Activated CD8-positive, alpha-beta memory T cell treated with anti-CD3 and anti-CD28 coated beads for 36 hours (primary cell): Measurements from ENCODE around the gene CCDC110. TPM values are rescaled to one million over a fixed set of nuclear protein-coding genes. Genes with fewer than 3 reads are reported as not detected.

ENCODE experiments used
- CTCF ChIA-PET: fragments of 350-600 bp; sonication (Branson Sonifier 250); formaldehyde crosslinking; loops from one replicate; lab custom pipeline; 2021; ENCODE audit warnings: antibody characterized with exemption; lab: Charles Lee
- POLR2A ChIA-PET: fragments of 350-600 bp; sonication (Branson Sonifier 250); formaldehyde crosslinking; loops from one replicate; lab custom pipeline; 2021; ENCODE audit warnings: antibody characterized with exemption; lab: Charles Lee
- total RNA-seq, 2 experiments: library from RNA; stranded (reverse); gene quantifications; one replicate each; pipeline ENCODE4 v1.2.3, GENCODE V29; 2021

Gene CCDC110
- total RNA-seq, 2 experiments from 2014 or later: not detected

DNA sequence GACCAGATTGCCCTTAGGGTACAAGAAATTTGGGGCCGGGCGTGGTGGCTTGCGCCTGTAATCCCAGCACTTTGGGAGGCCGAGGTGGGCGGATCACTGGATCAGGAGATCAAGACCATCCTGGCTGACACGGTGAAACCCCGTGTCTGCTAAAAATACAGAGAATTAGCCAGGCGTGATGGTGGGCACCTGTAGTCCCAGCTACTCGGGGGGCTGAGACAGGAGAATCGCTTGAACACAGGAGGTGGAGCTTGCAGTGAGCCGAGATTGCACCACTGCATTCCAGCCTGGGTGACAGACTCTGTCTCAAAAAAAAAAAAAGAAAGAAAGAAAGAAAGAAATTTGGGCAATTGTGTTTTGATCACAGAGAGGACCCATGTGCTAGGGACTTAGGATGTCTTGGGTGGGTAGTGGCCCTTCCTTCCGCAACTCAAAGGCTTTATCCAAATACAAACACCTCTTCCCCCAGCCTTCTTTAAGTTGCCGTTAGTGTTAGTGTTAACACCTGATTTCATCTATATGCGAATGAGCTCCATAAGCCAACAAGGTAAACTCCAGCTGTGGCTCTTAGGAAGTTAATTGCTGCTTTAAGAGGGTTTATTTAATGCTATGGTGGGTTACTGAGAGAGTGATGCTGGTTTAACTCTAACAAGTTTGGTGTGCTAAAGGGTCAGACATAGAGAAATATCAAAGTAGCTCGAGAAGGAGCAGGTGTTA, 8.6 kb upstream of the CCDC110 start:
- POLR2A ChIA-PET: no interaction called here
- CTCF ChIA-PET: no interaction called here

DNA sequence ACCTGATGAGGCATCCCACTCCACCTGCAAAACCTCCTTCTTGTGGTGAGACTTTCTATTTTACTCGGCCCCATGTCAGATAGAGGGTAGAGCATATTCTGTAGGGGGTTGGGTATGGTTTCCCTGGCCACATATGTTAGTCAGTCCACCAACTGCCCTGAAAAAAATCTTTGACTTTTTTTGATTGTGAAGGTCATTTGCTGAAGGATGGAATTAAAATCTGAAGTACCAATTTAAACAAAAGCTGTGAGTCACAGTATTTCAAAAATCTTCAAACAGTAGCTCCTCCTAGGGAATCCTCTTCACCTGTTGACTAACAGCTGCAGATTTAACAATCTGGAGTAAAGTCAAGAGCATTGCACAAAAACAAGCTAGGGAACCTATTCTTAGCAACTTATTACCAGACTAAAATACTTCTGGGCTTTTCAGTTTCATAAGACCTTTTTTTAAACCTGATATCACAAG, 8.0 kb upstream of the CCDC110 start:
- ChIA-PET CTCF (no interaction called here), POLR2A (no interaction called here)

- POLR2A ChIA-PET: no interaction called here
- CTCF ChIA-PET: interaction anchor here (0.6 to 2.0 kb wide), 4 partner anchors 17 to 298 kb away, joined by 3 to 6 read pairs (median 4); no protein-coding TSS in a partner anchor
These were observed 1.7 kb upstream of the CCDC110 start for GRCh38 chr4:185473247-185473646.

- POLR2A ChIA-PET: no interaction called here
- CTCF ChIA-PET: interaction anchor here (0.8 to 2.0 kb wide), 3 partner anchors 11 to 126 kb away, joined by 4 to 6 read pairs (median 5); no protein-coding TSS in a partner anchor
These were observed 590 bp upstream of the CCDC110 start for GRCh38 chr4:185472103-185472542.

- ChIA-PET POLR2A (no interaction called here), CTCF (no interaction called here)
These were observed 885 bp downstream of the CCDC110 start for GRCh38 chr4:185470501-185471195.

- ChIA-PET POLR2A (no interaction called here), CTCF (interaction anchor here (1.0 kb wide), 1 partner anchor 9 kb away, joined by 3 read pairs; no protein-coding TSS in a partner anchor)
These were observed 1.9 kb downstream of the CCDC110 start for GRCh38 chr4:185469580-185470154.

GRCh38 chr4:185468999-185469398, 2.5 kb downstream of the CCDC110 start:
- ChIA-PET CTCF (interaction anchor here (1.0 kb wide), 1 partner anchor 8 kb away, joined by 3 read pairs; no protein-coding TSS in a partner anchor), POLR2A (no interaction called here)

DNA sequence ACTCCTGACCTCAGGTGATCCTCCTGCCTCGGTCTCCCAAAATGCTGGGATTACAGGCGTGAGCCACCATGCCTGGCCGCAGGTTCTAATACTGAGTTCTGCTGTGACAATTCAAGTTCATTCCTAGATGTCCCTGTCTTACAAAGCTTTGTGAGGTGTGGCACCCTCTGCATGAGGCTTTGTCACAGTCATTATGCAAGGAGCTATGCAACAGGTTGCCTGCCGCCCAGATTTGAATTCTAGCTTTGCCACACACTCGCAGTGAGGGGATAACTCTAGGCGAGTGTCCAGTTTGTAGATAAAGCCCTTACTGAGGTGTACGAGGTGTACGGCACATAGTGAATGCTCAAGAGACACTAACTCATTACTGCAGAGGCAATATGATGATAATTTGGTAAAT, 3.5 kb downstream of the CCDC110 start:
- ChIA-PET CTCF (no interaction called here), POLR2A (no interaction called here)

DNA sequence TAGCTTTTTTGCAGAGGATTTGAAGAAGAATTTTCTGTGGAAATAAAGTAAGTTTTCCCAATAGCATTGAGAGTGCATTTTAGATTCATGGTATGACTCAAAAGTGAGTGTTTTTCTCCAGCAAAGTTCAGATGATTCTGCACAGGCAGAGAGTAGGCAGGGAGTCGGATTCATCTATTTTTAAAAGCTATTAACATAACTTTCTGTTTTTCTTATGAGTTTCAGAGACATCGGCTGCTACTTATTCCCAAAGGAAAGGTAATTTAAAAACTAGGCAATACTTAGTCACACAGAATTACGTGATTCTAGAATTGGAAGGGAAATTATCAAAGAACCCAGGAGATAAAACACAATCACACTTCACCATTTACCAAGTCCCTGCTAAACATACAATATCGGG, 4.4 kb downstream of the CCDC110 start:
- ChIA-PET POLR2A (no interaction called here), CTCF (no interaction called here)

GRCh38 chr4:185465707-185466106, 5.8 kb downstream of the CCDC110 start:
- POLR2A ChIA-PET: no interaction called here
- CTCF ChIA-PET: no interaction called here

DNA sequence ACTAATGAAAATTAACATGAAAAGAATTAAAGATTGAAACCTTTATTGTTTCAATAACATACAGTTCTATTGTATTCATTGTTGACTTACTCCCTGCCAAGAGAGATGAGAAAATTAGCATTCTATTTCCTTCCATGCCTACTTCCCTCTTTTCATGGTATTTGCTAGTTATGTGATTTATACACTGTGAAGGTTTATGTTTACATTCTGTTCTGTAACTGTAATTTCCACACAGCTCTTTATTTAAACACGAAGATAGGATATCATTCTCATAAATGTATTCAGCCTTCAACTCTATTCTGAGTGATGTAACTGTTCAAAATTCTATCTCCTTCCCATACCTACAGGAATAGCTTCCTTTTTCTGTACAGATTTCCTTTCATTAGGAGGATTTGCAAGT, 6.6 kb downstream of the CCDC110 start:
- POLR2A ChIA-PET: no interaction called here
- CTCF ChIA-PET: no interaction called here

DNA sequence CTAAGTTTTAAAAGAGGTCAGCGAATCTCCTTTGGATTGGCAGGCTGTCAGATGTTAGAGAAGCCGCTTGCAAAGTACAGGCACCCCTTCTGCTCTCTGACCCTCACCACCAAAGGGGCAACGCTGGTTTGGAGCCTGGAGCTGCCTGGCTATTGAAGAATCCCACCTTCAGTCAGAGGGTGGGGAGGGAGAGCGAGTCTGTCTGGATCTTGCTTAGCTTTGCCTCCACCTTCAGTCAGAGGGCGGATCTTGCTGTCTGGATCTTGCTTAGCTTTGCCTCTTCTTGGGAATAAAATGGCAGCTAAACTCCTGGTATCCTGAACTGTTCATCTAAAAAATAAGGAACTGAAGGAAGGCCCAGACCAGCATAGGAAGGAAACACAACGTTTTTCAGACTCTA, 7.3 kb downstream of the CCDC110 start:
- ChIA-PET POLR2A (no interaction called here), CTCF (interaction anchor here (0.9 kb wide), 1 partner anchor 134 kb away, joined by 3 read pairs; no protein-coding TSS in a partner anchor)

DNA sequence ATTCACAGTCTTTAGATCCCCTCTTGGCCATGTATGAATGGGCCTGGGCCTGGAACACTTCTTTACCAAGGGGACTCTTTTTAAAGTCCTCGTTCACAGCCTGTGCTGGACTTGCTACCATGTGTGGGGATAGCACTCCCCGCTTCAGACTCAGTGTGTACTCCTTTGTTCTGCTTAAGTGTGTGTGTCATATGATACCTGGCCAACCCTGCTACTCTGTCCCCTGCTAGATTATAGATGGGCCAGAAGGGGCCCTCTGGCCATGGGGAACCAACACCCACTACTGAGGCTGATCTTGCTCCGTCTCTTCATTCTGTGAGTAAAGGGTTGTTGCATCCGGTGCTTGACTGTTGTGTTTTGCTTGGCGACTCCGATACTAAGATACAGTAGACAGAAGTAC, 8.0 kb downstream of the CCDC110 start:
- POLR2A ChIA-PET: no interaction called here
- CTCF ChIA-PET: interaction anchor here (0.9 kb wide), 1 partner anchor 134 kb away, joined by 3 read pairs; no protein-coding TSS in a partner anchor

- POLR2A ChIA-PET: no interaction called here
- CTCF ChIA-PET: interaction anchor here (1.2 kb wide), 1 partner anchor 8 kb away, joined by 3 read pairs; no protein-coding TSS in a partner anchor
These were observed 10.0 kb downstream of the CCDC110 start for GRCh38 chr4:185461565-185461964.

DNA sequence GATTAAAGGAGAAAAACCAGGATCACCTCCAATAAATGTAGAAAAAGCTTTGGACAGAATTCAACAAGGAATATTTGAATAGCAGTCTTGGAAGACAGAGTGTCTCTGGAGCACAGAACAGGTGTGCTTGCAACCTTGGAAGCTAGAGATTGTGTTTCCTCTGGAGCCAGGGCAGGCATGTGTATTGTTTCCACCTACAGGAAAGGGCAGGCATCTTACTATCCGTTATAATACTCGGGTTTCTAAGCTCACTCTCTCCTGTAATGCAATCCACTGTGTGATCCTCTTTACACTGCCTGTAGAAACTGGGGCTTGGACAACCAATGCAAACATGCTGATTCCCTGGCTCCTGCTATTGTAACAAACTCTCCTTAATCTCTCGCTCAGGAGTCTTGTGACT, 14.4 kb downstream of the CCDC110 start:
- CTCF ChIA-PET: no interaction called here
- POLR2A ChIA-PET: no interaction called here

GRCh38 chr4:185456131-185456530, 15.4 kb downstream of the CCDC110 start:
- ChIA-PET POLR2A (no interaction called here), CTCF (no interaction called here)

GRCh38 chr4:185445209-185445608, 26.3 kb downstream of the CCDC110 start:
- CTCF ChIA-PET: no interaction called here
- POLR2A ChIA-PET: no interaction called here

- ChIA-PET POLR2A (no interaction called here), CTCF (no interaction called here)
These were observed 30.1 kb downstream of the CCDC110 start for GRCh38 chr4:185441479-185441878.

GRCh38 chr4:185437809-185438208, 33.7 kb downstream of the CCDC110 start:
- ChIA-PET POLR2A (no interaction called here), CTCF (no interaction called here)

DNA sequence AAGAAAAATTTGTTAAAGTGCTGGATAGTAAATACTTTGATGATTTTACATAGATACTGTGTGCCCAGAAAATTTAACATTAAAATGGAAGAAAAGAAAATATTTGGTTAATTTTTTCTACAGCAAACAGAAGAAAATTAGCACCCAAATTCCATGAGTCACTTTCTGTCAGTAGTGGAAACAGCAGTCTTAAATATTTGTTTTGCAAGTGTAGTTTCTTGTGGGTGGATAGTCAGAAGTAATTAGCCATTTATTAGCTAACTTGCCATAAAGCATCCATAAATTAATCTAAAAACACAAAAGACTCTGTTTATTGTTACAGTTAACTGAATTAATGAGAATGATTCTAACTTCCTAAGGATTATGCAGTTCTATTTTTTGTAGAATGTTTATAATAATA, 36.1 kb downstream of the CCDC110 start:
- CTCF ChIA-PET: interaction anchor here (1.3 kb wide), 1 partner anchor 9 kb away, joined by 3 read pairs; no protein-coding TSS in a partner anchor
- POLR2A ChIA-PET: no interaction called here
